ENCODE results near the gene MPRIP.
A peak's percentile ranks its signal among the peaks of the same experiment; 100 is the strongest.

Gene MPRIP

GRCh38 chr17:17206124-17206912 is 164.1 kb downstream of the MPRIP start, which contains the start of gene PLD6 (continued):
- TF ChIP-seq ZNF221 (tag by site-specific recombination; IDR thresholded peaks at IDR 0.05; ENCODE audit: borderline replicate concordance), result no peak
- TF ChIP-seq ZNF133 (tag by site-specific recombination; IDR thresholded peaks at IDR 0.05), result 0 out of 2 replicates have a peak, but pooled peaks have one; percentile 14
- TF ChIP-seq GLIS1 (tag by site-specific recombination; IDR thresholded peaks at IDR 0.05), result peak; percentile 33
- peak; percentile 89 for TF ChIP-seq GLIS2 (tag by site-specific recombination; IDR thresholded peaks at IDR 0.05)
- TF ChIP-seq KLF7 (tag by site-specific recombination; IDR thresholded peaks at IDR 0.05; ENCODE audit: borderline replicate concordance), result peak; percentile 99
- peak; percentile 67; the same call in 1 of the 2 replicates for TF ChIP-seq ZNF501 (tag by site-specific recombination; IDR thresholded peaks at IDR 0.05)
- 0 out of 2 replicates have a peak, but pooled peaks have one; percentile 64 for TF ChIP-seq ZNF2 (tag by site-specific recombination; IDR thresholded peaks at IDR 0.05)
- no peak for TF ChIP-seq ZSCAN4 (tag by site-specific recombination; IDR thresholded peaks at IDR 0.05)
- peak; percentile 62; the same call in 1 of the 2 replicates for TF ChIP-seq YY1 (tag by site-specific recombination; IDR thresholded peaks at IDR 0.05)
- peak; percentile 59; the same call in 1 of the 2 replicates for TF ChIP-seq TRIM28 (IDR thresholded peaks at IDR 0.05; ENCODE audit: borderline replicate concordance, low read length)
- TF ChIP-seq ZBTB10 (tag by site-specific recombination; IDR thresholded peaks at IDR 0.05), result peak; percentile 74
- 0 out of 2 replicates have a peak, but pooled peaks have one; percentile 8 for TF ChIP-seq ZNF280D (tag by site-specific recombination; IDR thresholded peaks at IDR 0.05)
- TF ChIP-seq ZNF600 (tag by site-specific recombination; IDR thresholded peaks at IDR 0.05), result no peak; the same call in 1 of the 2 replicates
- no peak for TF ChIP-seq GFI1B (tag by site-specific recombination; IDR thresholded peaks at IDR 0.05)
- no peak for TF ChIP-seq ZSCAN16 (tag by site-specific recombination; IDR thresholded peaks at IDR 0.05)
- TF ChIP-seq KLF10 (tag by site-specific recombination; IDR thresholded peaks at IDR 0.05), result peak; percentile 99
- peak; percentile 95 for TF ChIP-seq HIC1 (tag by site-specific recombination; IDR thresholded peaks at IDR 0.05)
- 0 out of 2 replicates have a peak, but pooled peaks have one; percentile 73 for TF ChIP-seq ZNF488 (tag by site-specific recombination; IDR thresholded peaks at IDR 0.05)
